Astrocyte of the hippocampus (primary cell): ENCODE data around the gene TRIM10.
"Not testable (repeated sequence)": the region's sequence is repeated elsewhere in the genome, so short reads cannot be mapped to it uniquely, and the experiment has no call there.

Experiments
- DNase-seq: peaks from one replicate; pipeline ENCODE4 v3.0.0; 2011; ENCODE audit warnings: low read depth, low spot score

Gene TRIM10

DNA sequence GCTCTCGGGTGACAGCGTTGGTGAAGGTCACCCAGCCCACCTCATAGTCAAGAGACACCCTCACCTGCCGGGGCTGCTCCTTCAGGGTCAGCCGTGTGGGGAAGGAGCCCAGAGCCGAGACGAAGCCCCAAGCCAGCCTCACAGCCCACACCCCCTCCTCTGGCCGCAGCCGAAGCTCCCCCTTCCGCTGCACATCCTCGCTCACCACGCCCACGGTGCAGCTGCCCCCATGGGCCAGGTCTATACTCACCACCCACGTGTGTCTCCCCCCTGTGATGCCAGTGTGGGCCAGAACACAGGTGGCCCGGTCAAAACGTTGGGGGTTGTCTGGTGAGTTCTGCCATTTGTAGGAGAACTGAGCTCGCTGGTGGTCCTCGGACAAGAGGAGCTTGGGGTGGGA is 7.0 kb downstream of the TRIM10 start:
- no peak for DNase-seq

DNA sequence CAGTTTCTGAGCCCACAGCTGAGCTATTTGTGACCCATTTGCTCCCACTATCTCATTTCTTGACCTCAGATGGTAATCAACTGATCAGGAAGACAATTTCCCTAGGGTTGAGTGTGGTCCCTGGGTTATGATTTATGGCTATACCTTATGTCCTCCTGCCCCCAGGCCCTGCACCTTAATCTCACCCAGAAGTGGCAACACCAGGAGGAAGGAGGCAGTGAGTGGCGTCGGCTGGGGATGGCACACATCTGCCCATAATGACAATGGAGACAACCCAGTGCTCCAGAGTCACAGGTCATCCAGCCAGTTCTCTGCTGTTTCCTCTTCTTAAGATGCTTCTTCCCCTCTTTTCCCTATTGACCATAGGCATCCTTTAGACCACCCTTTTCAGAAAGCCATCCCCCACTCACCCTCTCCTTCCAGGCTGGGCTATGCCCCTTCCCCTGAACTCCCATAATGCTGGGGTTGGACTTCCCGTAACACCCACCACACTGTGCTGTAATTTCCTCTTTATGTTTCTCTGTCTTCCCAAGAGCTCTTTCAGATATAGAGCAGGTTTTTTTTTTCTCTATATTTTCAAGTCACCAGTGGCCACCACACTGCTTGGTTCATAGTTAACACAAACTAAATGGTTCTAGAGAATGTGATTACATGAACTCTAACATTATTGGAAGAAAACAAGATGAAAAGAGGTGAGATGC is 8.0 kb downstream of the TRIM10 start:
- DNase-seq = no peak

- no peak for DNase-seq
These were observed 8.9 kb downstream of the TRIM10 start for GRCh38 chr6:30152016-30152673.

- DNase-seq = no peak
These were observed 9.4 kb downstream of the TRIM10 start for GRCh38 chr6:30151580-30151979.

DNA sequence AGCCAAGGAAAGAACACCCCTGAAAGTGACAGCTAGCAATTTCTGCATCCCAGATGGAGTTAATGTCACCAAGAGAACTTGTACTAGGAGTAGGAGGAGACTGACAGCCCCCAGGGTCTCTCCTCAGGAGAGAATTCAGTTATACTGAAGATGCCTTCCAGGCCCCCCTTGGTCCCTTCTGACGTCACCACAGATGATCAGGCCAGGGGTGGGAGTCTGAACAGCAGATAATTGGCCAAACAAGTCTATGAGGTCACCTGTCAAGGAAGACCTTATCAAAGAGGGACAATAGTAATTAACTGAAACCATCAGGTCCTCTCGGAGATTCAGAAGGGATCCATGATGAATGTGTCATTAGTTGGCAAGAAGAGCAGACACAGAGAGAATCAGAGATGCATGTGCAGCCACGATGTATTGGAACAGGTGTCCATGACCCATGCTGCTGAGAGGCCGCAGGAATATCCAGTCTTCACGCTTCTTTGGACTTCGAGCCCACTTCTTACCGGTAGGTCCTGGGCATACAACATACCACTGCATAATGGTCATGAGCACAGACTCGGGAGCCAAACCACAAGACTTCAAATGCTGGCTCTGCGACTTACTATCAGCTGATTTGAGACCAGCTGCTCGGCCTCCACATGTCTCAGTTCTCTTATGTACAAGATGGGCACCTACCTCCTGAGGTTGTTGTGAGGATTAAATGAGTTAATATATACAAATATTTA is 10.2 kb downstream of the TRIM10 start:
- DNase-seq = peak; percentile 65

DNA sequence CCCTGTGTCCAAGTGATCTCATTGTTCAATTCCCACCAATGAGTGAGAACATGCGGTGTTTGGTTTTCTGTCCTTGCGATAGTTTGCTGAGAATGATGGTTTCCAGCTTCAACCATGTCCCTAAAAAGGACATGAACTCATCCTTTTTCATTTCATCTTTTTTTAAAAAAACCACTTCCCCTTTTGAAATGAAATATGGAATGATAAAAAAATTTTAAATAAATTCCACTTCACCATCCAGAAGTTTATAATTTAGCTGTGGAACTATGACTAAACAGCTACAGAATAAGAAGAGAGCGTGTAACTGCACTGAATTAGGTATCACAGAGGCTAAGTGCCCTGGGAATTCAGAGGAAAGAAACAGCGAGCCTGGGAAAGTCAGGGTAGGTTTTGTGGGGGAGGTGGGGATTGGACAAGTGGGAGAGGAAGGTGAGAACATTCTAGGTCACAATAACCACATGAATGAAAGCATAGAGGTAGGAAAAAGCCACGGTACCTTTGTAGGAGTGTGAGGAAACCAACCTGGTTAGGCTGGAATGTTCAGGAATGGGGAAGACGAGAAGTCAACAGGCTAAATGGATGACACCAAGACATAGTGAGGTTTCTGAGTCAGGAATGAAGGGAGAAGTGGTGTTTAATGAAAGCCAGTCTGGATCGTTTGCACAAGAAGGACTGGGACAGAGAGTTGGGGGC is 11.0 kb downstream of the TRIM10 start:
- no peak for DNase-seq

DNA sequence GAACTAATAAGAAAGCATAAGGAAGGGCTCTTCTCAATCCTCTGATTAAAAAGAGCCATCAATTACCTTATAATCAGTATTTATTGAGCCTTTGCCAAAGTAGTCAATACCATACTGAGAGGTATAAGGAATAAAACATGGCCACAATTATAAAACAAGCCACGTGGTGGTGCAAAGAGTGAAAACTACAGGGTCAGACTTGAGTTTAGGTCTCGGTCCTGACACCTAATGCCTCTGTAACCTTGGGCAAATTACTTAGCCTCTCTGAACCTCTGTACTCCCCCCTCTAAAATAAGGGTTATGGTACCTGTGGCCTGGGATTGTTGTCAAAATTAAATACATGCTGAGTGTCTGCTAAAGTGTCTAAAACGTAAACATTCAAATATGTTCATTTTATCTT is 11.8 kb downstream of the TRIM10 start:
- DNase-seq = no peak

DNA sequence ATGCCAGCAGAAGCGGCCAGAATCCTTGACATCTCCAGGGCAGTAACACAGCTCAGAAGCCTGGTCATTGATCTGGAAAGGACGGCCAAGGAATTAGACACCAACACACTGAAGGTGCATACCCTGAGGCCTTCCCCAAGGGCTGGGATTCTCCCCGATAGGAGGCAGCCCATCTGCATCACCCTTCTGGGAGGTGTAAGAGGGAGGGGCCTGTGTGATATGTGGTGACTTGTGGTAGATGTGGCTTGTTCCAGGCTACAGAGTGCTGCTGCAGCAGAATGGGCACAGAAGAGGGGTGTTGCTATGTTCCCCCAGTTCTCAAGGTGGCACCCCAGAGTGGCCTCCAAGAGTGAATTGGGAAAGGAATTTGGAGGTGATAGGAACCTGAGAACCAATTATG is 13.9 kb downstream of the TRIM10 start:
- DNase-seq = no peak

GRCh38 chr6:30145818-30146217 is 15.2 kb downstream of the TRIM10 start:
- no peak for DNase-seq

DNA sequence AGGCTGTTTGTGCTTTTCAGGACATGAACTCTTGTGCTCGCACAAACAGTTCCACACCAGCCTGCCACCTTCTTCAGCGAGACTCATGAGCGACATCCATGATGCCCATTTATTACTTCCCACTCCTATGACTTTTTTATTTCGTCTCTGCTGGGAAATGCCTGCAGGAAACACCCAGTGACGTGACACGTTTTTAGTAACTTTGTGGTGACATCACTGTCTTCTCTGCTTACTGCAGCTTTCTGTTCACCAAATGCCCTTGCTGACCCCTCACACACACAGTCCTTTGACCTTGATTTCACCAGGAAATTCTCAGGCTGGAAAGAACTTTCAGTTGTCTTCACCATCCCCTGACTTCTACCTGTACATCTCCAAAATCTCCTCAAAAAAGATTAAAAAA is 16.2 kb downstream of the TRIM10 start:
- DNase-seq = no peak

GRCh38 chr6:30143780-30144179 is 17.2 kb downstream of the TRIM10 start:
- no peak for DNase-seq

DNA sequence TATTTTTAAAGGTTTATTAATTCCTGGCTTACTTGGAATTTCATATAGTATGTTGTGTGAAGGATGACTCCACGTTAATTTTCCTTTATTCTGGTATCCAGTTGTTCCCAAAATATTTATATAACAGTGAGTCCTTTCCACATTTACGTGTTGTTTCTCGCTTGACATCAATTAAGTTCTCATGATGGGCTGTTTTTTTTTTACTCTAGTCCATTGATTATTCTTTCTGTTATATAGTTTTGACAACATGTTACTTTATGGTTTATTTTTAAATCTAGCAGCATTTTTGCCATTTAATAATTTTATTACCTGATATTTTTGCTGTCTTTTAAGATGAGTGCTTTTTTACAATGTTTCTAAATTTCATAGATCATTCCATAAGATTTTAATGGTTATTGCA is 18.3 kb downstream of the TRIM10 start:
- no peak for DNase-seq

DNA sequence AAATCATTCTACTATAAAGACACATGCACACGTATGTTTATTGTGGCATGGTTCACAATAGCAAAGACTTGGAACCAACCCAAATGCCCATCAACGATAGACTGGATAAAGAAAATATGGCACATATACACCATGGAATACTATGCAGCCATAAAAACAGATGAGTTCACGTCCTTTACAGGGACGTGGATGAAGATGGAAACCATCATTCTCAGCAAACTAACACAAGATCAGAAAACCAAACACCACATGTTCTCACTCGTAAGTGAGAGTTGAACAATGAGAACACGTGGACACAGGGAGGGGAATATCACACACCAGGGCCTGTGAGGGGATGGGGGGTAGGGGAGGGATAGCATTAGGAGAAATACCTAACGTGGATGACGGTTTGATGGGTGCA is 20.8 kb downstream of the TRIM10 start:
- not testable (repeated sequence) for DNase-seq

GRCh38 chr6:30136570-30137286 is 24.3 kb downstream of the TRIM10 start:
- DNase-seq = no peak

- no peak for DNase-seq
These were observed 25.3 kb downstream of the TRIM10 start, which contains the start of gene TRIM40 for GRCh38 chr6:30135757-30136156. Gene TRIM40 (plus strand): TSS chr6:30136140. CDS start chr6:30137037, 897 bp downstream.

GRCh38 chr6:30135147-30135546 is 25.9 kb downstream of the TRIM10 start:
- peak; percentile 13 for DNase-seq

DNA sequence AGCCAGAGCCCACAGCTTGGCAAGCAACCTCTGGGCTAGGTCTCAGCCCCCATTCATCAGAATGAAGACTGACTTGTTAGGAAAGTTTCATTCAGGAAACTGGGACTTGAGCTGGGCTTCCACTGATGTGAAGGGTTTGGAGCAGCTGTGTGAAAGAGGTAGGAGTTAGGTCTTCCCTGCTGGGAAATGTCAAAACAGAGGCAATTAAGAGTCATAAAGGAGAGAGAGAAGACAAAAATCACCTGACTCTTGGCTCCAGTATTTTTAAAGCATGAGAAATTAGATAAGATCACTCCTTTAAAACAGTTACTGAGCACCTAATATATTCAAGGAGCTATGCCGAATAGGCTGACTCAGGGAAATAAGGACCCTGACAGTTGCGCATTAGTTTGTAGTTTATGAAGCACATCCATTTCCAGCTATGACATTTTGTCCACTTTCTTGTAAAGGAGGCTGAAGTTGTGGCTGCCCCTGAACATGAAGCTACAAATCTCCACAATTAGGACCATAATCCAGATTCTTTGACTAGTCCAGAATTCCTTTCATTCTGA is 29.0 kb downstream of the TRIM10 start:
- no peak for DNase-seq

DNA sequence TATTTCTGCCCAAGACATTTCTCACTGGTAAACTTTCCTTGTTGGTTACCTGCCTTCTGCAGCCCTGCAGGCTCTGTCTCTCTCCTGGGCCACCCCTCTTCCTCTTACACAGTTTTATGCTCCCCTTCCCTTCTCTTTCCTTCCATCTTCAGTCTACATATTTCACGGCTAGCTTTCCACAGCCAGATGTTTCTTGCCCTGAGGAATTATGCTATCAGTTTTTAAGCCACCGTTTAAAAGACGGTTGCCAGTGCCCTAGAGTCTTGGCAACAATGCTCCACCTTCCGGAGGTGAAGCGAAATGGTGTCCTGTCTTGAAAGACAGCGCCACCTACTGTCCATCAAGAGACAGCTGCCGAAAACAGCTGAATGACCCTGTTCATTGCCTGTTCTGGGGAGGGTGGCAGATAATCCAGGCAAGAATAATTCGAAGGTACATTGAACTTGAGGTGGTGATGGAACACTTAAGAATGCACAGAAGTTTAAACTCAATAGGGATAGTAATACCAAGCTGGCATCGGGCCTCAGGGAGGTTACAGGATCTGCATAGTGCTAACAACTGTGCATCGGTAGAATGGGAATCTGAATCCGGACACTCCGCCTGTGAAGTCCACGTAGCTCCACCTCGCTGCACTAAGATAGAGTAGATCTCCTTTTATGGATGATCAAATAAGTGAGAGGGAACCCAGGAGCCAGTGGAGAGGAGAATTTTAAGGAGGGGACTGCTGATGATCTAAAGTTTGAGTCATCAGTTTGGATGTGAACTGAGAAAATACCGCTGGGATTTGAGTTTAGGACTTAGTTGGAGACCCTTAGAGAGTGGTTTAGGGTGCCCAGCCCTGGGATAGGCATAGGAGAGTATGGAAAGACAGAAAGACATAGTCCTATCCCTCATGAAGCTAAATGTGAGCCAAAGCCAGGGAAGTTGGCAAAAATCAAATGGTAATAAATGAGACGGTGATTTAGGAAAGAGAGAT is 29.8 kb downstream of the TRIM10 start:
- peak; percentile 89 for DNase-seq

DNA sequence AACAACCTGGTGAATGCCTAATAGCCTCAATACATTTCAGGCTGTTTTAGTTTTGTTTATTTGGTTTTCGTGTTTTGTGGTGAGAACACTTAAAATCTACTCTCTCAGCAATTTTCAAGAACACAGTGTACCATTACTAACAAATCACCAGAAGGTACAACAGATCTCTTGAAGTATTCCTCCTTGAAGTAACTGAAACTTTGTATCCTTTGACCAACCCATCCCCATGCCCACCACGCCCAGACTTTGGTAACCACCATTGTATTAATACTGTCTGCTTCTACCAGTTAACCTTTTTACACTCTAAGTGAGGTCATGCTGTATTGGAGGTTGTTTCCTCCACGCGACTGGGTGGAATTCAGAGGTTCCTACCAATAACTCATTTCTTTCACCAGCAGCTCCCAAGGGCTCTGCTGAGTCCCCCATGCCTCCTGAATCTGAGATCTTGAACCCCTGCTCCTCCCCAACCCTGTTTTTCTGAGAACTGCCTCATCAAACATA is 30.8 kb downstream of the TRIM10 start:
- DNase-seq = no peak
